Left ventricle myocardium superior (tissue), 1 donor: ENCODE measurements around the gene FKBP15. TPM values are rescaled to one million over a fixed set of nuclear protein-coding genes. Genes with fewer than 3 reads are reported as not detected.
A peak's percentile ranks its signal among the peaks of the same experiment; 100 is the strongest.
"Not testable (repeated sequence)": the region's sequence is repeated elsewhere in the genome, so short reads cannot be mapped to it uniquely, and the experiment has no call there.

ENCODE experiments used
- ATAC-seq: fragments of 200-7000 bp; cut with Tn5 transposase; one replicate; pipeline ENCODE4 v1.9.1; 2020; ENCODE audit warnings: mild to moderate bottlenecking, moderate library complexity
- DNase-seq: peaks from one replicate; pipeline ENCODE4 v3.0.0-alpha.2; 2020
- intact Hi-C: fragments of 100-400 bp; cut with micrococcal nuclease; formaldehyde crosslinking; loops from one replicate; pipeline ENCODE4 v1.11.0; 2022
- total RNA-seq: library from RNA; stranded (reverse); fragmentation: NEBNext Ultra II Directional; extraction: Animal tissue kit (Norgen Biotek cat#: 25700); gene quantifications from one replicate; pipeline ENCODE4 v1.2.1, GENCODE V29; 2021
- donor health status: DM: no; HTN: yes; CAD: no; lungs with severe emphysema.

Gene FKBP15
- total RNA-seq, 1 donor from 2014 or later: 21.4 TPM

DNA sequence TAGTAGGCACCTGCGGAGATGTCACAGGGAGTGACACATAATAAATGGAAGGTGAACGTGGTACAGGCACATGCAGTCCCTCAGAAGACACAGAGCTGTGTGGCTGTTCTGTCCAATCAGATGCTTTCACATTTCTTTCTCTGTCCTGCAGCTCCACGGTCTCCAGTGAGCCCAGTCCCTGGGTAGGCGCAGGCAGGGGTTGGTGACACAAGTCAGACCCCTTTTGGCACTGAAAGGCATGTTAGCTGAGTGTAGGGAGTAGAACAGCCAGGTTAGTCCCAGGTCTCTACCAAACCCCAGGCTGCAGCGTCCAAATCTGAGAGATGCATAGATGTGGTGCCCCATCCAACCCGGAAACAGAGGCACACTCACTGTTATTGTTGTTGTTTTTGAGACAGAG is 67.5 kb downstream of the FKBP15 start:
- ATAC-seq (no peak), DNase-seq (no peak)
- intact Hi-C loops: no loop called here

DNA sequence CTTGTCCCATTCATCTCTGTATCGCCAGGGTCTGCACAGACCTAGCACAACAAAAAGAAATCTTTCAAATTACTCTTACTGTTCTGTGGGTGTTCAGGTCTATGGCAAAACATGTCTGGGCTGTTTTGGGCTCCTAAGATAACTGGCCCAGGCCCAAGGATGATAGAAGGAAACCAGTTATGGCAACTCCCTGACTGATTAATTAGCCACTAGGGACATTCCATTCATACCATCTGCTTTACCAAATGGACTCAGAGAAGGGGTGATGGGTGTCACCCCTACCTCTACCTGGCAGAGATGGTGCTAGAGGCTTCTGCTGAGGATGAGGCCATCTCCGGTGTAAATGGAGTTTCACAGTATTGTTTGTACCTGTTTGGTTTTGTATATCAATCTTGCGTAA is 68.4 kb downstream of the FKBP15 start:
- intact Hi-C loops: no loop called here
- DNase-seq (no peak), ATAC-seq (no peak)

DNA sequence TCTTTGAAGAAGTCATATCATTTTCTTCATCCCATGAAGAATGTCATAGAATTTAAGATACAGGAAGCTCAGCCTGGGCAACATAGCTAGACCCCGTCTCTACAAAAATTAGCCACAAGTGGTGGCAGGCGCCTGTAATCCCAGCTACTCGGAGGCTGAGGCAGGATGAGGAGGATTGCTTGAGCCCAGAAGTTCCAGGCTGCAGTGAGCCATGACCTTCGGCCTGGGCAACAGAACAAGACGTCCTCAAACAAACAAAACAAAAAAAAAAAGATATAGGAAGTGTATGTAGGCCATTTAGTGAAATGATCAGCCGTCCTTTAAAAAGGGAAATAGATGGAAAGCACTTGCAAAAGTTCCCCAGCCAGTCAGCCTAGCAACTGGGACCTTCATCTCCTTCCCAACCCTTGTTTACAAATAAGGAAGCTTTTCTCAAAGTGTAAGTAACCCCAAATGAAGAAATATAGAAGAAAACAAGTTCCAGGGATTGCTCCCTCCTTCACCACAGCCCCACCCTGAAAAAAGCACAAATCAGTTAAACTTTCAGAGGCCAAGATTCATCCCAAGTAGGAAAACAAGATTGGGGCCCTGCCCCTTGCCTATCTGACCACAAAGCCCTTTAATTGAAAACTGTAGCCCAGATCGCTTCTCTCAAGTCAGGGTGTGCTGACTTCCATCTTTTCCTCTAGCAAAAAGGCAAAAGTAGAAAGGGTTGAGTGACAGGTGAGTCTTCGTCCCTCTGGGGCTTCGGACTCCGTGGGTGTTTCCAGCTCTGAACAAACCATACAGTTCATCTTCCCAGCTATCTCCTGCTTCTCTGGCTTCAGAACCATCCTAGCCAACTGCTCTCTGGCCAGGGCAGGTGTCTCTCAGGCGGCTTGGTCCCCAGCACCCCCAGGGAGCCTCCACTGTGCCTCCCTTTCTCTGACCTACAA is 69.1 kb downstream of the FKBP15 start:
- DNase-seq: peak; percentile 42
- intact Hi-C loops: no loop called here
- ATAC-seq: peak; percentile 21

DNA sequence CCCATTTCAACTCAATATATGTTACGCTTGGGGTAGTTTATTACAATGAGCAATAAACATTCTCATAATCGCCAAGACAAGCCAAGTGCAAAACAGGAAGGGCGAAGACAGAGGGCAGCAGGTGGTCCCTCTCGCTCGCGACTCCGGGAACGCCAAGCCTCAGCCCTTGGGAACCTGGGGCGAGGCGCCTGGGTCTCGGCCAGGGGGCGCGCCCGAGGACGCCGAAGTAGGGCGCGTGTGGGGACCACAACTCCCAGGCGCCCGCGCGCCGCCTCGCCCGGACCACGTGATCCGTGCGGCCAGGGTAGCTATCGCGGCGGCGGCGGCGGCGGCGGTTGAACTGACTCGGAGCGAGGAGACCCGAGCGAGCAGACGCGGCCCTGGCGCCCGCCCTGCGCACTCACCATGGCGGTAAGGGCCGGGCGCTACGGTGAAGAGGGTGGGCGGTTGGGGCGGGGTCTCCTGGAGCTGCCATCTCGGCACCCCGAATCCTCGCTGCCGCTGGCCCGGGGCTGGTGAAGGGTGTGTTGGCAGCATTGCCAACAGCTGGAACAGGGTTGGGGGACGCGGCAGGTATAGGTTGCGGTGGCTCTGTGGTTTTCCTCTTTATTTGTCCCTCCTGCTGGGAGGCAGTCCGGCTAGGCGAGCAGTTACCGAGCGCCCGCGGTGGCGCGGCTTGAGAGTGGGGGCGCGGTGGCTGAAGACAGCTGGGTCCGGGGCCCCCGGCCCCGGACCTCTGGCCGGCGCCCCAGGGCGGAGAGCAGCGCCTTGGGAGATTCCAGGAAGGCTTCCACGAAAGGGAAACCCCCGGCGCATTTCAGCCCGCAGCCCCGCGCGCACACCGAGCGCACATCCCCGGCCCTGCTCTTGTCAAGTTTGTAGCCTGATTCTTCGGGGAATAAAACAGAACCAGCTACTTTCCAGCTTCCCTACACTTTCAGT is 70.1 kb downstream of the FKBP15 start, which contains the start of gene SLC31A2:
TSS of gene SLC31A2 (plus strand) at position 338 of the 942 bp plus-strand sequence. CDS start at position 406, 68 bp downstream.
- intact Hi-C loops: no loop called here
- ATAC-seq: peak; percentile 97
- peak; percentile 96 for DNase-seq

DNA sequence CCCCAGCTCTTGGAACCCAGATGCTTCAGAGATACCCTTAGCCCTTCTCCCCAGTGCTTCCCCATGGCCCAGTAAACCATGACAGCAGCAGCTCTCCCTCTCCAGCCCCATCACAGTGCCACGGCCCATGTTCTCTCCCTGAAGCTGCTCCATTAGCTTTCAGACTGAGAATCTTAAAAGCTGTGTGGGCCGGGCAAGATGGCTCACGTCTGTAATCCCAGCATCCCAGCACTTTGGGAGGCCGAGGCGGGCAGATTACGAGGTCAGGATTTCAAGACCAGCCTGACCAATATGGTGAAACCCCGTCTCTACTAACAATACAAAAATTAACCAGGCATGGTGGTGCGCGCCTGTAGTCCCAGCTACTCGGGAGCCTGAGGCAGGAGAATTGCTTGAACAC is 71.5 kb downstream of the FKBP15 start:
- intact Hi-C loops, ATAC-seq, DNase-seq: not testable (repeated sequence)

DNA sequence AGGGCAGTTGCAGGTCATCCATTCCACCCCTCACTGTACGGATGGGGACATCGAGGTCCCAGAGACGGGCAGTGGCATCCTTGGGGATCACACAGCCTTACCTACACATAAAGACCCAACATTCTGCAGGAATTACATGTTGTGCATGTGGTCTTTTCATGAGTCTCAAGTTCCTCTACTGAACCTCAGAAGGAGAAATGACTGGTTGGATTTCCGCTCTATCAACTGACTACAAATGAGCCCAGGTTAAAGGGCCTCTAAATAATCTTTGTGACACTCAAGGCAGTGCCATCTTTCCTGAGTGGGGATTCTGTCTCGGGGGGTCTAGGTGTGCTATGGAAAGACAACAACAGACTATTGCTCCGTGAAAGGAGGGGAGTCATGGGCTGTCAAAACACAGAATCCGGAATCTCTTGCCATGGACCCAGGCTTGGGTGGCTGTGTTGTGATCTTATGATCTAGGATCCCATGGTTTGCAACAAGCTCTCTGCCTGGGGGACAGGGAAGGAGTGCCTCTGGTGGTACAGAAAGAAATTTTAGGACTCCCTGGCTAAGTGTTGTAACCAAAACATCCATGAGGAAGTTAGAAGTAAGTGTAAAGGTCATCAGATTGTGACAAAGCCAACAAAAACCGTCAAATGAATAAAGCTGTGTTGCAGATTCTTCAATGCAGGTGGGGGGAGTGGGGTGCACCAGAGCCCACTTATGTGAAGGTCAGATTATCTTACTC is 72.1 kb downstream of the FKBP15 start:
- intact Hi-C loops: no loop called here
- no peak for DNase-seq

DNA sequence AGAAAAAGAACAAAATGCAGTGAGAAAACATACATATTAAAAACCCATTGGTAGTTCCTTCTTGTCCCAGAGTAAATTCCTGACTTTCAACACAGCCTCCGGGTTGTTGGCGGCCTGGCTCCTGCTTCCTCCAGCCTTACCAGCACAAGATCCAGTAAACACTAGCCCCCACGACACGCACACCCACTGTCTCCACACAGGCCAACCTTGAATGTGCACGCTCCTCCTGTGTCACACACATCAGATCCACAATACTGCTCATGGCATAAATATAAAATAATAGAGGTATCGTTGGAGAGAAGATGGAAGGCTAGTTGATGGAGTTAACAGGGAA is 72.7 kb downstream of the FKBP15 start:
- ATAC-seq: no peak
- intact Hi-C loops: no loop called here
- no peak for DNase-seq

More for the DNA sequence above, 72.1 kb downstream of the FKBP15 start:
- ATAC-seq: no peak

DNA sequence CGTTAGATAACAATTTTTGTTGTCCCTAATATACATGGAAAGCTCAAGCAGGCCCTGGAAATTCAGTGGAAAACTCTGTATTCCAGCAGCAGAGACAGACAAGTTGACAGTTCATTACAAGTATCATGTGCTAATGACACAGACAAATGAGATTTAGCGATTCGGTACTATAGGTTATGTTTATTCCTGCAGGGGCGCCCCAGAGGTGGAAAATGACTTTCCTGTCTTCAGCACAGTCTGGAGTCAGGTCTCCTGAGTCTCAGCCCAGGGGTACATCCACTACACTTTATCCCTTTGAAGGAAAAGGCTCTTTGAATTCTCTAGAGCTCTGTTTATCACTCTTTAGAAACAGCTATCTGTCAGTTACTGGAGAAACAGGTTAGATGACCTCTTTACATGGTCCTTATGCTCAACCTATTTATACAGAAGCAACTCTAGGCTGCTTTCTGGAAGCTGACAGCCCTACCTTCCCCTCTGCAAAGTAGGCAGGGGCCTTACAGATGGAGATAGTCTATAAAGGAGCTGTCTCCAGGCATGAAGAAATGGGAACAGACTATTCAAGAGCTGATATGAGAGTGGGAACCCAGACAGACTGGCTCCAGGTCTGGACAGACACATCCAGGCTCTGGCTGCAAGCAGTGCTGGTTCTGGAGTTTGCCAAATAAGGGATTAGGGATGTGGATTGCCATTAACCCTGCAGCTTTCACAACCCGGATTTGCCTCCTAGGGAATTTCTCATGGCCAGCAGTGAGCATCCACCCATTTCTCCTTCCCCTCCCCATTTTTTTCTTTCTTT is 77.4 kb downstream of the FKBP15 start:
- intact Hi-C loops: no loop called here
- peak; percentile 57 for ATAC-seq
- no peak for DNase-seq

DNA sequence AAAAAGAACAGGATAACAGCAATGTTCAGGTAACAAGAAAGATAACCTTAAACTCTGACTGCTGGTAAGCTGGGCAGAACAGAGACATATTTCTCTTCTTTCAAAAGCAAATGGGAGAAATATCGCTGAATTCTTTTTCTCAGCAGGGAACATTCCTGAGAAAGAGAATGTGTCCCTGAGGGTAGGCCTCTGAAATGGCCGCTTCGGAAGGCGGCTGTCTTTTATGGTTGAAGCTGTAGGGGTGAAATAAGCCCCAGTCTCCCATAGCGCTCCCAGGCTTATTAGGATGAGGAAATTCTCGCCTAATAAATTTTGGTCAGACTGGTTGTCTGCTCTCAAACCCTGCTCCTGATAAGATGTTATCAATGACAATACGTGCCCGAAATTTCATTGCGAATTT is 80.2 kb downstream of the FKBP15 start:
- intact Hi-C loops, DNase-seq, ATAC-seq: not testable (repeated sequence)

DNA sequence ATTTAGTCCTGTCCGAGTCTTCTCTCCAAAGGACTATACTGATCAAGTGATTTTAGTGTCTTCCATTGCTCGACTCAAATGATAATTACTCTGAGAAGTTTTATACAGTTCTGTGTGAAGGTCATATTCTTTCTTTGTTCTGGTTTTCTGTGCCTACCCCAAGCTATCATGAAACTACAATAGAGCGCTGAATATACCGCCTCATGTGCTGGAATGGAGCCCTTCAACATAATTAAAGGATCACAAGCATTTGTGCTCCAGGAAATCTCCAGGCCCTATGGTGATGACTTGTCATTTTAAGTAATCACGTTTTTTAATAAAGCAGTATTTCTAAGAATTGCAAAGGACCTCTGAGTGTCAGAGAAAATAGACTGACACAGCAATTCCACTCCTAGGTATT is 81.1 kb downstream of the FKBP15 start:
- DNase-seq: no peak
- intact Hi-C loops: no loop called here
- ATAC-seq: no peak

DNA sequence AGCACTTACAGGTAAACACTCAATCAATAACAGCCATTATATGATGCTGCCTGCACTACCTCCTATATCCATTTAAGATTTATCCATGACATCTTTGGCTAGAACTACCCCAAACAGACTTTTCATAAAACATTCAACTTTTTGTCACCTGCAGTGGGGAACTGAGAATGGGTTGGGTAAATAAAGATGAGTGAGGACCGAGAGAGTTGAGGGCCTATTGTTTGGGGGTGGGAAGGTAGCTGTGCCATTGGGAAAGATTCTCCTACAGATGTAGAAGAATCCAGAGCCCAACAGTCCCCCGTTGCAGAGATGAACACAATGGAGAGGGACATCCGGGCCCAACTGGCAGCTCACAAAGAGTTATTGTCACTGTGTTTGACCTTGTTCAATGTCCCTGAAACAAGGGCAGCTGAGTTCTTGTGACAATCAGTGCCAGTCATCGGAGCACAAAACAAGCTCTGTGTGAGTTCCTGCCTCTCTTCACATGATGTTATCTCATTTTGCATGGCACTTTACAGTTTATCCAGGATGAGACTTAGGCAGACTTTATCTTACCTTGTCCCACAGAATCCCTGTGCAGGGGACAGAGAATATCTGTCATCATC is 81.8 kb downstream of the FKBP15 start:
- intact Hi-C loops: no loop called here
- no peak for ATAC-seq
- DNase-seq: no peak

DNA sequence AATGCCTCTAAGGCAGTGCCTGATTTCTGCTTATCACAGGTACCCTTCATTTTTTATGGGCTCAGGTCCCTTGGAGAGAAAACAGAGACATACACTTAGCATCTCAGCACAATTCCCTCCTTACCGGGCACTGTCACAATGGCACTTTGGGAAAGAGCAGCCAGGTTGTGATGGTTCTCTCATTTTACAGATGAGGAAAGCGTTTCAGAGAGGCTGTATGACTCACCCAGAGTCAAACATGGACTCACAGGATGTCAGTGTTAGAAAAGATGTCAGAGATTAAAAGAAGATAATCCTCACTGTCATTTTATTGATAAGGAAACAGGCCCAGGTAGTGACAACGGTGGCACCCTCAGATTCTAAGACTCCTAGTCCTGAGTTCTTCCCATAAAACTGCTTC is 82.3 kb downstream of the FKBP15 start:
- DNase-seq (no peak), ATAC-seq (no peak)
- intact Hi-C loops: no loop called here

DNA sequence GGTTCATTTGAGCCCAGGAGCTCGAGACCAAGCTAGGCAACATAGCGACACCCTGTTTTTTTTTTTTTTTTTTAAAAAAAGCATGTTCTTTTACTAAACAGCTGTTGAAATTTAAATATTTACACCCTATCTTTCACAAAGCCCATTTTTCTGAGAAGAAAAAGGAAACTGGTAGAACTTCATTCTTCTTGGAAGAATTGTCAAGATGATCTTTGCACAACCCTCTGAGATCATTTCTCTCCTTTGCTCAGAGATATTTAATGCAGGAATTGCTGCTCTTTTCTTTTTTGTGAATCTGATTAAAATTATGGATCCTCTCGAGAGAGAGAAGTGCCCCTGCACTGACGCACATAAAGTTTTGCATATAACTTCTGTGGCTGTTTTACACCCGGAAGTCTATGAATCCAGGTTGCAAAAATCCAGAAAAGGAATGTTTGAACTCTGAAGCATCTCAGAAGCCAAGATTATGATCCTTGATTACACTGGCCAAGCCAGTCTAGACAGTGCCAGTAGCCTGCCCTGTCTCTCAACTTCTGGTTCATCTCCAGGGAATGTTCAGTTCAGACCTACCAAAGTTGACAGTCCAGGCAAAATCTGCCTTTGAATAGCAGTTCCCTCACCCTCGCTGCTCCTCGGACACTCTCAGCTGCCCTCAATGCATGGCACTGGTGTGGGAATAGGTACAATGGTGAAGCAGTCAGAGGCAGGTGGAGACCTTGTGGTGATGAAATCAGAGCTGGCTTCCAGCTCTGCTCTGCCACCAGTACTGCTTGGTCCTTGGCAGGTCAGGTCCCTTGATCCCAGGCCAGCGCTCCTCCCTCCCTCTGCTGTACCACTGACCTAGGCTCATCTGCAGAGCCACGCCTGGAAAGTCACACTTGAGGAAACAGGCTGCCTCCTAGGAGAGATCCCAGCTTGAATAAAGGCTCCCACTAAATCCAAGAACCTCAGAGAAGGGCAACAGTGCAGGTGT is 83.6 kb downstream of the FKBP15 start:
- DNase-seq (no peak), ATAC-seq (no peak)
- intact Hi-C loops: no loop called here

DNA sequence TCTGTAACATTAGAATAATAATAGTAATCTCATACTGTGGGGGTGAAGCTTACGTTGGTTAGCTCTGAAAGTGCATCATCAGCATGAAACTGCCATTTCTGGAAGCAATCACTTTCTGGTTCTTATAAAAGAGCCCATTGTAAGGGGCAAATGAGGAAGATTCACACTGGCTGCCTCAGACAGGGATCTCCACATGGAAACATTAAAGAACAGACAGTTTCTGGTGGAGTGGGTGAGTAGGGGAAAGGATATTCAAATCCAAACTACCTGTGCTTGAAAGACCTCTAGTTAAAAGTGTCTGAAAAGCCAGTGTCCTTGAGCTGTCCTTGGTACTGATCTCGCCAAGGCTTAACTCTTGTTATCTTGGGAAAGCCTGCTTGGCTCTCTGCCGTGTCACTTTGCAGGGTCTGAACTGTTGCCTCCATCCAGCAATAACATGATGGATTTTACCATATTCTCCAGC is 89.4 kb downstream of the FKBP15 start:
- ATAC-seq: no peak
- intact Hi-C loops: no loop called here
- DNase-seq: no peak

DNA sequence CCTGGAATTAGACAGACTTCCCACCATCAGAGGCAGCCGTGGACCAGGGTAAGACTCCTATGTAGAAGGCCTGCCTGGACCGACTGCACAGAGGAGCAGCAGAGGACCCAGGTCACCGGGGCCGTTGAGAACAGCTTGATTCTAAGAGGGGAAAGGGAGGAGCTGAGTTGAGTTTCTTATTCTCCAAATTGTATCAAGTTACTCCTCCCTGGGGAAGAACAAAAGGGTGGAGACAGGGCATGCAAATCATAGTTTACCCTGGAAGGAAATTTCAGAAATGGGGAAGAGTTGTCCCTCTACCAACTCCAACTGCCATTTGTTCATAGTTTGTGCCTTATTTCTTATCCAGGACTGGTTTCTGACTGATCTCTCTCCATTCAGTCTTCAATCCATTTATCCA is 91.2 kb downstream of the FKBP15 start:
- intact Hi-C loops: no loop called here
- ATAC-seq: no peak
- no peak for DNase-seq

DNA sequence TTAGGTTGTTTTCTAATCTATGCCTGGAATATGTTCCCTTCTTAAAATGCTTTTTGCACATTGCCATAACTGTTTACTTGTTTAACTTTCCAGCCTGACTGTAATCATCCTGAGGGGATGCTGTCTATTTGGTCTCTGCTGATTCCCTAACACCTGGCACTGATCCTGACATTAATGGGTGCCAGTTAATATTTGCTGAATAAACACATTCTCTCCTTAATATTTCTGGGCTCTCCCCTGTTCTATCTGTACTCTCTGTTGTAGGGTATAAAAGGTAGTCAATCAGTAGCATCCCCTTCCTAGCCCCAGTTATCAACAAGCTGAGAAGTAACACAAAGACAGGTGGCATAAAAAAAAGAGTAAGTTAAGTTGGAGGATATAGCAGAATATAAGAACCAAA is 91.6 kb downstream of the FKBP15 start:
- ATAC-seq (no peak), DNase-seq (no peak)
- intact Hi-C loops: no loop called here
